ENCODE data around the gene MZF1.

The MZF1 gene

GRCh38 chr19:58538257-58539168, 34.6 kb downstream of the MZF1 start:
- H3K79me2 ChIP-seq (ENCODE audit: insufficient read depth, low read length) = no peaks in the 10 kb centered on the region
- H3K9me3 ChIP-seq (ENCODE audit: insufficient read depth, low read length) = no peaks in the 10 kb centered on the region
- H3K36me3 ChIP-seq (ENCODE audit: low read length) = no peaks in the 10 kb centered on the region
- peak overlapping the region; percentile 90 for H2AFZ ChIP-seq (ENCODE audit: low read depth, low read length, severe bottlenecking)
- no peak overlapping the region for H3K27ac ChIP-seq (ENCODE audit: low read depth, low read length)
- H3F3A ChIP-seq (ENCODE audit: insufficient read depth) = no peaks in the 10 kb centered on the region
- peak overlapping the region; percentile 43 for H3K4me2 ChIP-seq (ENCODE audit: low read depth, low read length, poor library complexity, severe bottlenecking)
- no peak for TF ChIP-seq EZH2phosphoT487 (conservative IDR thresholded peaks at IDR 0.05; ENCODE audit: low read length)
- TF ChIP-seq CTCF (IDR thresholded peaks at IDR 0.05; ENCODE audit: insufficient read depth, low read length, poor library complexity, severe bottlenecking) = no peak
- H4K20me1 ChIP-seq (ENCODE audit: low read depth, low read length) = no peaks in the 10 kb centered on the region
- no peaks in the 10 kb centered on the region for H3K9me2 ChIP-seq (replicated peaks; ENCODE audit: insufficient read depth, low read length)
- H3K27me3 ChIP-seq (ENCODE audit: low read length) = no peaks in the 10 kb centered on the region
- peak overlapping the region; percentile 48 for H3K9ac ChIP-seq (ENCODE audit: low read length)
- peak overlapping the region; percentile 37 for H3K4me3 ChIP-seq (ENCODE audit: insufficient read depth, low read length, poor library complexity, severe bottlenecking)

DNA sequence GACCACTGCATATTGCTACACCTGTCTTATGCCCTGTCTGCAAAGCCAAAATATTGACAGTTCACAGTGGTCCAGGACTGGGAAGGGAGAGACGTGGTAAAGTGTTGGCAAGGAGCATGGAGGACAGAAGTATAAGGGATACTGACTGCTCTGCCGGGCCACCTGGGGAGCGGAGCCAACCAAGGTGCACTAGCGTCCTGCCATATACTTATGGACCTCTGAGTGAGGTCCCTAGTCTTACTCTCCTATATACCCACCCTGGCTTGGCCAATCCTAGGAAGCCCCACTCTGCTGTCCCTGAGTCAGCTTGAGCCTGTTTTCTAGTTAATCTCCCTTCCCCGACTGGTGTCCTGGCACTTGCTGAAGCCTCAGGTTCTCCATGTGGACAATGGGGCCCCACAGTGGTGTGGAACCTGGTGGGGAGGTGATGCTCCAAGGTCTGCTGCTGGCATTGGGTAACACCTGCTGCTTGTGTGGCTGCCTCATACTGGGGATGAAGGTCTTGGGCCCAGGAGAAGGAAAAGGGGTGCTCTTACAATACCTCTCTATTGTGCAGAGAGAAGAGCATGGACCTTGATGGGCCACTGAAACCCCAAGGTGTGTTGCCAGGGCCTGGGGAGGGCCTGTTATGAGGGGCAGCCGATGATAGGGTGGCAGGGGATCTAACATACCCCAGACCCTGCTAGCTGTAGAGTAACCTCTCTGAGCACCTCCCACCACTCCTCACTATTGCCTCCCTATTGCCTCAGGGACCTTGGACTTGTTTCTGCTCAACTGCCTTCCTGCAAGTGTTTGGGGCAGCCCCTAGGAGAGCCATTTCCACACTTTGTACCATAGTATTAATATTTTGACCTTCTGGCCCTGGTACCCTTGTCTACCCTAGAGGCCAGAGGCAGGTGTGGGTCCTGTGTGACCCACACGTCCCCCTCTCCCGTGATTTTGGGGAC, 36.0 kb downstream of the MZF1 start:
- H3F3A ChIP-seq (ENCODE audit: insufficient read depth) = no peaks in the 10 kb centered on the region
- no peak overlapping the region for H3K4me2 ChIP-seq (ENCODE audit: low read depth, low read length, poor library complexity, severe bottlenecking)
- H3K27ac ChIP-seq (ENCODE audit: low read depth, low read length) = no peak overlapping the region
- H3K79me2 ChIP-seq (ENCODE audit: insufficient read depth, low read length) = no peaks in the 10 kb centered on the region
- H3K36me3 ChIP-seq (ENCODE audit: low read length) = no peaks in the 10 kb centered on the region
- no peaks in the 10 kb centered on the region for H4K20me1 ChIP-seq (ENCODE audit: low read depth, low read length)
- H3K4me3 ChIP-seq (ENCODE audit: insufficient read depth, low read length, poor library complexity, severe bottlenecking) = no peak overlapping the region
- no peaks in the 10 kb centered on the region for H3K9me2 ChIP-seq (replicated peaks; ENCODE audit: insufficient read depth, low read length)
- TF ChIP-seq EZH2phosphoT487 (conservative IDR thresholded peaks at IDR 0.05; ENCODE audit: low read length) (no peak), CTCF (IDR thresholded peaks at IDR 0.05; ENCODE audit: insufficient read depth, low read length, poor library complexity, severe bottlenecking) (no peak)
- H2AFZ ChIP-seq (ENCODE audit: low read depth, low read length, severe bottlenecking) = no peak overlapping the region
- no peak overlapping the region for H3K9ac ChIP-seq (ENCODE audit: low read length)
- no peaks in the 10 kb centered on the region for H3K27me3 ChIP-seq (ENCODE audit: low read length)
- no peaks in the 10 kb centered on the region for H3K9me3 ChIP-seq (ENCODE audit: insufficient read depth, low read length)

DNA sequence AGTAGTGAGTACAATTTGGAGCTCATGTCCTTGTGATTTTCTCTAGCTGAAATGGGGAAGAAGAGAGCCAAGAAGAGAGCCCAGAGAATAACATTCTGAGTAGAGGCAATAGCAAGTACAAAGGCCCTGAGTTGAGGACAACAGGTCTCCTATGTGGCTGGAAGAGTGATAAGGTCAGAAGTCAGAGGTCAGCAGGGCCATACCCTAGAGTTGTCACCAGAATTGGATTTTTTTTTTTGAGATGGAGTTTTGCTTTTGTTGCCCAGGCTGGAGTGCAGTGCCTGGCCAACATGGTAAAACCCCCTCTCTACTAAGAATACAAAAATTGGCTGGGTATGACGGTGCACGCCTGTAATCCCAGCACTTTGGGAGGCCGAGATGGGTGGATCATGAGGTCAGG, 37.3 kb downstream of the MZF1 start:
- H3K9ac ChIP-seq (ENCODE audit: low read length) = no peak overlapping the region
- no peaks in the 10 kb centered on the region for H3F3A ChIP-seq (ENCODE audit: insufficient read depth)
- no peaks in the 10 kb centered on the region for H4K20me1 ChIP-seq (ENCODE audit: low read depth, low read length)
- H3K4me2 ChIP-seq (ENCODE audit: low read depth, low read length, poor library complexity, severe bottlenecking) = no peak overlapping the region
- no peak overlapping the region for H3K27ac ChIP-seq (ENCODE audit: low read depth, low read length)
- no peaks in the 10 kb centered on the region for H3K27me3 ChIP-seq (ENCODE audit: low read length)
- no peaks in the 10 kb centered on the region for H3K36me3 ChIP-seq (ENCODE audit: low read length)
- H3K9me3 ChIP-seq (ENCODE audit: insufficient read depth, low read length) = no peaks in the 10 kb centered on the region
- TF ChIP-seq CTCF (IDR thresholded peaks at IDR 0.05; ENCODE audit: insufficient read depth, low read length, poor library complexity, severe bottlenecking) = no peak
- no peak for TF ChIP-seq EZH2phosphoT487 (conservative IDR thresholded peaks at IDR 0.05; ENCODE audit: low read length)
- H3K9me2 ChIP-seq (replicated peaks; ENCODE audit: insufficient read depth, low read length) = no peaks in the 10 kb centered on the region
- H3K4me3 ChIP-seq (ENCODE audit: insufficient read depth, low read length, poor library complexity, severe bottlenecking) = no peak overlapping the region
- H3K79me2 ChIP-seq (ENCODE audit: insufficient read depth, low read length) = no peaks in the 10 kb centered on the region
- no peak overlapping the region for H2AFZ ChIP-seq (ENCODE audit: low read depth, low read length, severe bottlenecking)
